ENCODE results near the gene SPTBN2.

SPTBN2 gene

DNA sequence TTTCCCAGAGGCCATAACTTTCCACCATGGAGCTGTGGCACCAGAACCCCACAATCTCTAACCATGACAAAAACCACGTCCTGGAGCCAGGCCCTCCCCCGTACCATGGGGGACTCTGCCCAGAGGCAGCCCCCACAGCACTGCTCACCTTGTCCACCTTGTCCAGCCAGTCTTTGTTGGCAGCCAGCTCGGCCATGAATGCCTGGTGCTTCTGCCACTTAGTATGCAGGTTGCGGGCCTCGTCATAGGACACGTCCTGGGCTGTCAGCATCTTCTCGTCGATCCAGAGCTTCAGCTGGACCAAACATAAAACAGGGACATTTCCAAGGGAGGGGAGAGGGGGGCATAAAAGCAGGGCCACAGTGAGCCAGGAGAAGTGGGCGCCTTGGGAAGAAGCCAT, 30.5 kb downstream of the SPTBN2 start:
- H3K4me2 ChIP-seq (ENCODE audit: low read depth, low read length, poor library complexity, severe bottlenecking): no peak overlapping the region
- no peak overlapping the region for H3K4me3 ChIP-seq (ENCODE audit: insufficient read depth, low read length, poor library complexity, severe bottlenecking)
- H3K36me3 ChIP-seq (ENCODE audit: low read length): no peaks in the 10 kb centered on the region
- no peaks in the 10 kb centered on the region for H3K9me3 ChIP-seq (ENCODE audit: insufficient read depth, low read length)
- H3K79me2 ChIP-seq (ENCODE audit: insufficient read depth, low read length): no peaks in the 10 kb centered on the region
- H2AFZ ChIP-seq (ENCODE audit: low read depth, low read length, severe bottlenecking): no peak overlapping the region
- no peaks in the 10 kb centered on the region for H3F3A ChIP-seq (ENCODE audit: insufficient read depth)
- H3K9ac ChIP-seq (ENCODE audit: low read length): no peak overlapping the region
- H3K27me3 ChIP-seq (ENCODE audit: low read length): no peaks in the 10 kb centered on the region
- no peak overlapping the region for H3K27ac ChIP-seq (ENCODE audit: low read depth, low read length)
- no peak for TF ChIP-seq EZH2phosphoT487 (conservative IDR thresholded peaks at IDR 0.05; ENCODE audit: low read length)
- TF ChIP-seq, protein P1, sequence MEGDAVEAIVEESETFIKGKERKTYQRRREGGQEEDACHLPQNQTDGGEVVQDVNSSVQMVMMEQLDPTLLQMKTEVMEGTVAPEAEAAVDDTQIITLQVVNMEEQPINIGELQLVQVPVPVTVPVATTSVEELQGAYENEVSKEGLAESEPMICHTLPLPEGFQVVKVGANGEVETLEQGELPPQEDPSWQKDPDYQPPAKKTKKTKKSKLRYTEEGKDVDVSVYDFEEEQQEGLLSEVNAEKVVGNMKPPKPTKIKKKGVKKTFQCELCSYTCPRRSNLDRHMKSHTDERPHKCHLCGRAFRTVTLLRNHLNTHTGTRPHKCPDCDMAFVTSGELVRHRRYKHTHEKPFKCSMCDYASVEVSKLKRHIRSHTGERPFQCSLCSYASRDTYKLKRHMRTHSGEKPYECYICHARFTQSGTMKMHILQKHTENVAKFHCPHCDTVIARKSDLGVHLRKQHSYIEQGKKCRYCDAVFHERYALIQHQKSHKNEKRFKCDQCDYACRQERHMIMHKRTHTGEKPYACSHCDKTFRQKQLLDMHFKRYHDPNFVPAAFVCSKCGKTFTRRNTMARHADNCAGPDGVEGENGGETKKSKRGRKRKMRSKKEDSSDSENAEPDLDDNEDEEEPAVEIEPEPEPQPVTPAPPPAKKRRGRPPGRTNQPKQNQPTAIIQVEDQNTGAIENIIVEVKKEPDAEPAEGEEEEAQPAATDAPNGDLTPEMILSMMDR (IDR thresholded peaks at IDR 0.05; ENCODE audit: insufficient read depth, low read length, poor library complexity, severe bottlenecking): no peak
- no peaks in the 10 kb centered on the region for H4K20me1 ChIP-seq (ENCODE audit: low read depth, low read length)
- H3K9me2 ChIP-seq (replicated peaks; ENCODE audit: insufficient read depth, low read length): no peaks in the 10 kb centered on the region

DNA sequence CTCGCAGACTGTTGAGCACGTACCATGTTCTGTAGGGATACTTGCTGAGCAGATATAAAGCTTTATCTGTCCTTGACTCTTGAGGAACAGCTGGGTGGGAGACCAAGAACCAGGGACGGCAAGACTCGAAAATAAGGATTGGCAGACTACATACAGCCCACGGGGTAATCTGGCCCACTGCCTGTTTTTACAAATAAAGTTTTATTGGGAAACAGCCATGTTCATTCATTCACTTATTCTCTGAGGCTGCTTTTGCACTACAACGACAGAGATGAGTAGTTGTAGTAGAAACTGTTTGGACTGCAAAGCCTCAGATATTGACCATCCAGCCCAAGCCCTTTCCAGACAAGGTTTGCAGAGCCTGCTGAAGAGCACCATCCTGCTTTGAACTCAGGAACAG, 31.0 kb downstream of the SPTBN2 start:
- no peak overlapping the region for H3K27ac ChIP-seq (ENCODE audit: low read depth, low read length)
- TF ChIP-seq EZH2phosphoT487 (conservative IDR thresholded peaks at IDR 0.05; ENCODE audit: low read length): no peak
- TF ChIP-seq, protein P1 (IDR thresholded peaks at IDR 0.05; ENCODE audit: insufficient read depth, low read length, poor library complexity, severe bottlenecking): no peak
- no peaks in the 10 kb centered on the region for H3F3A ChIP-seq (ENCODE audit: insufficient read depth)
- no peaks in the 10 kb centered on the region for H4K20me1 ChIP-seq (ENCODE audit: low read depth, low read length)
- no peaks in the 10 kb centered on the region for H3K79me2 ChIP-seq (ENCODE audit: insufficient read depth, low read length)
- no peak overlapping the region for H3K4me2 ChIP-seq (ENCODE audit: low read depth, low read length, poor library complexity, severe bottlenecking)
- no peak overlapping the region for H3K9ac ChIP-seq (ENCODE audit: low read length)
- H2AFZ ChIP-seq (ENCODE audit: low read depth, low read length, severe bottlenecking): no peak overlapping the region
- no peaks in the 10 kb centered on the region for H3K9me3 ChIP-seq (ENCODE audit: insufficient read depth, low read length)
- no peaks in the 10 kb centered on the region for H3K36me3 ChIP-seq (ENCODE audit: low read length)
- no peaks in the 10 kb centered on the region for H3K27me3 ChIP-seq (ENCODE audit: low read length)
- H3K4me3 ChIP-seq (ENCODE audit: insufficient read depth, low read length, poor library complexity, severe bottlenecking): no peak overlapping the region
- H3K9me2 ChIP-seq (replicated peaks; ENCODE audit: insufficient read depth, low read length): no peaks in the 10 kb centered on the region

DNA sequence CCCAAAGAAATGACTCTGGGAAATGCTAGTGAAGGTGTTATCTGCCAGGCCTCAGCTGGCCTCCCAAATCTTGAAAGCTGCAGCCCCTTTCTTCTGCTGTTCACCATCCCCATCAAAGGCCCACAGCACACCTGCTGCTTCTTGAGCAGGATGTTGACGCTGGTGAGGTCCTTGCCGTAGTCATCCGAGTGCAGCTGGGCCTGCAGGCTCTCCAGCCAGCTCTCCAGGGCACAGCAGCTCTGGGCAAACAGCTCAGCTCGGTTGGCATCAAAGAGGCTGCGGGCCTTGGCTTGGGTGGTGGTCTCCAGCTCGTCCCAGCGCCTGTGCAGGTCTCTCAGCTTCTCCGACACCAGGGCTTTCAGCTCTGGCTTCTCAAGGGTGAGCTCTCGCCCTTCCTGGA, 32.9 kb downstream of the SPTBN2 start:
- no peak overlapping the region for H3K4me2 ChIP-seq (ENCODE audit: low read depth, low read length, poor library complexity, severe bottlenecking)
- no peak overlapping the region for H3K9ac ChIP-seq (ENCODE audit: low read length)
- TF ChIP-seq EZH2phosphoT487 (conservative IDR thresholded peaks at IDR 0.05; ENCODE audit: low read length): no peak
- TF ChIP-seq, protein P1 (IDR thresholded peaks at IDR 0.05; ENCODE audit: insufficient read depth, low read length, poor library complexity, severe bottlenecking): no peak
- H3K9me3 ChIP-seq (ENCODE audit: insufficient read depth, low read length): no peaks in the 10 kb centered on the region
- H3K27ac ChIP-seq (ENCODE audit: low read depth, low read length): no peak overlapping the region
- no peak overlapping the region for H2AFZ ChIP-seq (ENCODE audit: low read depth, low read length, severe bottlenecking)
- no peaks in the 10 kb centered on the region for H3K79me2 ChIP-seq (ENCODE audit: insufficient read depth, low read length)
- H4K20me1 ChIP-seq (ENCODE audit: low read depth, low read length): no peaks in the 10 kb centered on the region
- H3F3A ChIP-seq (ENCODE audit: insufficient read depth): no peaks in the 10 kb centered on the region
- H3K4me3 ChIP-seq (ENCODE audit: insufficient read depth, low read length, poor library complexity, severe bottlenecking): no peak overlapping the region
- no peaks in the 10 kb centered on the region for H3K27me3 ChIP-seq (ENCODE audit: low read length)
- no peaks in the 10 kb centered on the region for H3K9me2 ChIP-seq (replicated peaks; ENCODE audit: insufficient read depth, low read length)
- H3K36me3 ChIP-seq (ENCODE audit: low read length): no peaks in the 10 kb centered on the region

Measured in SU-DHL-6 (cell line).